AG09319 (cell line): ENCODE data around the gene ELL2.

ENCODE experiments used
- DNase-seq: peaks from one replicate; pipeline ENCODE4 v3.0.0-alpha.2; 2010; ENCODE audit warnings: low read depth; ENCODE audit errors: extremely low read depth
- CTCF ChIP-seq: IDR thresholded peaks from 2 replicates; pipeline ENCODE4 v1.5.1; 2011; ENCODE audit warnings: low read depth, mild to moderate bottlenecking, inconsistent platforms, low read length, moderate library complexity

Gene ELL2

GRCh38 chr5:95936812-95937397 lies 24.7 kb downstream of the ELL2 start:
- TF ChIP-seq CTCF = no peak
- no peak for DNase-seq

GRCh38 chr5:95935553-95936100 lies 26.0 kb downstream of the ELL2 start:
- TF ChIP-seq CTCF = no peak
- no peak for DNase-seq

GRCh38 chr5:95934207-95934804 lies 27.3 kb downstream of the ELL2 start:
- DNase-seq = no peak
- no peak for TF ChIP-seq CTCF

- DNase-seq = no peak
- TF ChIP-seq CTCF = no peak
These were observed 28.7 kb downstream of the ELL2 start for GRCh38 chr5:95932941-95933340.

GRCh38 chr5:95931079-95931833 lies 30.4 kb downstream of the ELL2 start:
- DNase-seq = no peak
- TF ChIP-seq CTCF = no peak

- TF ChIP-seq CTCF = no peak
- DNase-seq = no peak
These were observed 31.3 kb downstream of the ELL2 start for GRCh38 chr5:95930141-95930930.
